ENCODE results near the gene GNG12. TPM values are rescaled to one million over a fixed set of nuclear protein-coding genes. Genes with fewer than 3 reads are reported as not detected.
"Not testable (repeated sequence)": the region's sequence is repeated elsewhere in the genome, so short reads cannot be mapped to it uniquely, and the experiment has no call there.

GNG12 gene
- total and polyA plus RNA-seq, 2 donors from 2014 or later: 46.1 to 89.3 TPM

GRCh38 chr1:67734323-67734690 lies 99.0 kb downstream of the GNG12 start:
- Histone ChIP-seq H3K4me3 (ENCODE audit: low read length in 3 of 3) (no peak overlapping the region), H3K9me3 (ENCODE audit: control insufficient read depth in 2 of 3, insufficient read depth in 1 of 3, low read length in 3 of 3) (no peaks in the 10 kb centered on the region), H3K4me1 (ENCODE audit: control insufficient read depth in 2 of 3, insufficient read depth in 2 of 3, low read depth in 1 of 3, low read length in 3 of 3) (peaks cover 0 to 16% (median 14%) of the 10 kb centered on the region in 3 donors), H3K36me3 (ENCODE audit: control insufficient read depth in 2 of 3, insufficient read depth in 3 of 3, low read length in 3 of 3) (no peaks in the 10 kb centered on the region), H3K27me3 (ENCODE audit: control insufficient read depth, insufficient read depth, low read length) (no peaks in the 10 kb centered on the region), H3K9ac (ENCODE audit: low read length in 3 of 3) (no peak overlapping the region), H3K27ac (ENCODE audit: low read depth in 2 of 2, low read length in 2 of 2) (no peak overlapping the region)
- DNase-seq (no peak), FAIRE-seq (no peak)
- no peak for TF ChIP-seq CTCF (IDR thresholded peaks at IDR 0.05; ENCODE audit: borderline replicate concordance, extremely low read depth, insufficient read depth)
- intact Hi-C loops (cut with DNase I): no loop called here

- no peak for TF ChIP-seq CTCF (IDR thresholded peaks at IDR 0.05; ENCODE audit: borderline replicate concordance, extremely low read depth, insufficient read depth)
- no peaks in the 10 kb centered on the region for H3K27me3 ChIP-seq (ENCODE audit: control insufficient read depth, insufficient read depth, low read length)
- no peaks in the 10 kb centered on the region for H3K9me3 ChIP-seq (ENCODE audit: control insufficient read depth in 2 of 3, insufficient read depth in 1 of 3, low read length in 3 of 3)
- no peak overlapping the region for H3K4me3 ChIP-seq (ENCODE audit: low read length in 3 of 3)
- DNase-seq (no peak), FAIRE-seq (no peak)
- no peak overlapping the region for H3K9ac ChIP-seq (ENCODE audit: low read length in 3 of 3)
- no peaks in the 10 kb centered on the region for H3K36me3 ChIP-seq (ENCODE audit: control insufficient read depth in 2 of 3, insufficient read depth in 3 of 3, low read length in 3 of 3)
- peaks cover 0 to 16% (median 14%) of the 10 kb centered on the region in 3 donors for H3K4me1 ChIP-seq (ENCODE audit: control insufficient read depth in 2 of 3, insufficient read depth in 2 of 3, low read depth in 1 of 3, low read length in 3 of 3)
- no peak overlapping the region for H3K27ac ChIP-seq (ENCODE audit: low read depth in 2 of 2, low read length in 2 of 2)
- intact Hi-C loops (cut with DNase I): no loop called here
These were observed 99.5 kb downstream of the GNG12 start for GRCh38 chr1:67733681-67734322.

- TF ChIP-seq CTCF (IDR thresholded peaks at IDR 0.05; ENCODE audit: borderline replicate concordance, extremely low read depth, insufficient read depth): no peak
- Histone ChIP-seq H3K9me3 (ENCODE audit: control insufficient read depth in 2 of 3, insufficient read depth in 1 of 3, low read length in 3 of 3) (no peaks in the 10 kb centered on the region), H3K9ac (ENCODE audit: low read length in 3 of 3) (no peak overlapping the region), H3K4me3 (ENCODE audit: low read length in 3 of 3) (no peak overlapping the region), H3K36me3 (ENCODE audit: control insufficient read depth in 2 of 3, insufficient read depth in 3 of 3, low read length in 3 of 3) (no peaks in the 10 kb centered on the region), H3K27ac (ENCODE audit: low read depth in 2 of 2, low read length in 2 of 2) (no peak overlapping the region), H3K27me3 (ENCODE audit: control insufficient read depth, insufficient read depth, low read length) (no peaks in the 10 kb centered on the region), H3K4me1 (ENCODE audit: control insufficient read depth in 2 of 3, insufficient read depth in 2 of 3, low read depth in 1 of 3, low read length in 3 of 3) (peaks cover 0 to 16% (median 14%) of the 10 kb centered on the region in 3 donors)
- peak in 2 of 5 donors; percentile 17 to 44 for DNase-seq
- no peak for FAIRE-seq
- intact Hi-C loops (cut with DNase I): no loop called here
These were observed 100.5 kb downstream of the GNG12 start for GRCh38 chr1:67732750-67733151.

GRCh38 chr1:67731322-67731721 lies 101.9 kb downstream of the GNG12 start:
- Histone ChIP-seq H3K4me1 (ENCODE audit: control insufficient read depth in 2 of 3, insufficient read depth in 2 of 3, low read depth in 1 of 3, low read length in 3 of 3) (peaks cover 0 to 9% (median 8%) of the 10 kb centered on the region in 3 donors), H3K27ac (ENCODE audit: low read depth in 2 of 2, low read length in 2 of 2) (no peak overlapping the region), H3K27me3 (ENCODE audit: control insufficient read depth, insufficient read depth, low read length) (no peaks in the 10 kb centered on the region), H3K9me3 (ENCODE audit: control insufficient read depth in 2 of 3, insufficient read depth in 1 of 3, low read length in 3 of 3) (no peaks in the 10 kb centered on the region), H3K4me3 (ENCODE audit: low read length in 3 of 3) (no peak overlapping the region), H3K36me3 (ENCODE audit: control insufficient read depth in 2 of 3, insufficient read depth in 3 of 3, low read length in 3 of 3) (no peaks in the 10 kb centered on the region), H3K9ac (ENCODE audit: low read length in 3 of 3) (no peak overlapping the region)
- intact Hi-C loops (cut with DNase I): no loop called here
- DNase-seq (no peak), FAIRE-seq (no peak)
- no peak for TF ChIP-seq CTCF (IDR thresholded peaks at IDR 0.05; ENCODE audit: borderline replicate concordance, extremely low read depth, insufficient read depth)

- H3K4me1 ChIP-seq (ENCODE audit: control insufficient read depth in 2 of 3, insufficient read depth in 2 of 3, low read depth in 1 of 3, low read length in 3 of 3); intact Hi-C loops (cut with DNase I); H3K9me3 ChIP-seq (ENCODE audit: control insufficient read depth in 2 of 3, insufficient read depth in 1 of 3, low read length in 3 of 3); H3K27ac ChIP-seq (ENCODE audit: low read depth in 2 of 2, low read length in 2 of 2); DNase-seq; H3K27me3 ChIP-seq (ENCODE audit: control insufficient read depth, insufficient read depth, low read length); H3K36me3 ChIP-seq (ENCODE audit: control insufficient read depth in 2 of 3, insufficient read depth in 3 of 3, low read length in 3 of 3); FAIRE-seq; H3K4me3 ChIP-seq (ENCODE audit: low read length in 3 of 3); H3K9ac ChIP-seq (ENCODE audit: low read length in 3 of 3): not testable (repeated sequence)
These were observed 103.0 kb downstream of the GNG12 start for GRCh38 chr1:67730312-67730711.
